HG03196 (cell line): Measurements from ENCODE around the gene UBE2J1.
A peak's percentile ranks its signal among the peaks of the same experiment; 100 is the strongest.

Source experiments
- ATAC-seq: cut with Tn5 transposase; IDR thresholded peaks from one replicate; pipeline ENCODE4 v1.9.1; 2021; ENCODE audit not compliant: unreplicated experiment

Gene UBE2J1

GRCh38 chr6:89368107-89368506 is 15.6 kb upstream of the UBE2J1 start:
- ATAC-seq, result no peak

GRCh38 chr6:89364586-89364985 is 12.1 kb upstream of the UBE2J1 start:
- ATAC-seq, result no peak

- no peak for ATAC-seq
Observed at GRCh38 chr6:89361171-89361570, 8.6 kb upstream of the UBE2J1 start.

- ATAC-seq, result peak; percentile 43
Observed at GRCh38 chr6:89360415-89360999, 8.0 kb upstream of the UBE2J1 start.

- no peak for ATAC-seq
Observed at GRCh38 chr6:89359561-89359960, 7.0 kb upstream of the UBE2J1 start.

- peak; percentile 53 for ATAC-seq
Observed at GRCh38 chr6:89357390-89357789, 4.9 kb upstream of the UBE2J1 start.

GRCh38 chr6:89356642-89357170 is 4.2 kb upstream of the UBE2J1 start:
- ATAC-seq, result no peak

- no peak for ATAC-seq
Observed at GRCh38 chr6:89355511-89356194, 3.1 kb upstream of the UBE2J1 start.

GRCh38 chr6:89353702-89354392 is 1.3 kb upstream of the UBE2J1 start:
- no peak for ATAC-seq

GRCh38 chr6:89353118-89353556 is 615 bp upstream of the UBE2J1 start:
- ATAC-seq, result no peak

GRCh38 chr6:89351671-89352277 is 748 bp downstream of the UBE2J1 start:
- peak; percentile 0 for ATAC-seq

- ATAC-seq, result peak; percentile 39
Observed at GRCh38 chr6:89350281-89350966, 2.1 kb downstream of the UBE2J1 start.

GRCh38 chr6:89348372-89348771 is 4.2 kb downstream of the UBE2J1 start:
- no peak for ATAC-seq

- ATAC-seq, result no peak
Observed at GRCh38 chr6:89347825-89348224, 4.7 kb downstream of the UBE2J1 start.

- ATAC-seq, result no peak
Observed at GRCh38 chr6:89346433-89346832, 6.1 kb downstream of the UBE2J1 start.

- ATAC-seq, result no peak
Observed at GRCh38 chr6:89339565-89339964, 13.0 kb downstream of the UBE2J1 start.

GRCh38 chr6:89335164-89335563 is 17.4 kb downstream of the UBE2J1 start:
- no peak for ATAC-seq

- ATAC-seq, result no peak
Observed at GRCh38 chr6:89330910-89331309, 21.6 kb downstream of the UBE2J1 start.

GRCh38 chr6:89328976-89329375 is 23.5 kb downstream of the UBE2J1 start:
- no peak for ATAC-seq

GRCh38 chr6:89324304-89324703 is 28.2 kb downstream of the UBE2J1 start:
- no peak for ATAC-seq

- no peak for ATAC-seq
Observed at GRCh38 chr6:89323511-89323971, 29.0 kb downstream of the UBE2J1 start.
